DND-41 (cell line): ENCODE results near the gene AIPL1.

Experiments used
- ATAC-seq: fragments of 200-7000 bp; cut with Tn5 transposase; 3 replicates; pipeline ENCODE4 v1.9.1; 2021; ENCODE audit warnings: low read depth; ENCODE audit not compliant: insufficient read depth
- DNase-seq: peaks from one replicate; pipeline ENCODE4 v3.0.0-alpha.2; 2020
- H2AFZ ChIP-seq: 2 replicates; pipeline ENCODE4 v1.6.0; 2012; ENCODE audit warnings: low read depth, low read length
- H3K27ac ChIP-seq: 2 replicates; pipeline ENCODE4 v1.5.1; 2012; ENCODE audit warnings: low read length, inconsistent platforms
- H3K27me3 ChIP-seq: fragments of 200-600 bp; sonication (generic); 2 replicates; pipeline ENCODE4 v1.6.0; 2012; ENCODE audit warnings: low read length, mild to moderate bottlenecking, inconsistent platforms; ENCODE audit not compliant: insufficient read depth, poor library complexity
- H3K36me3 ChIP-seq: 2 replicates; pipeline ENCODE4 v1.5.1; 2012; ENCODE audit warnings: low read length, inconsistent platforms; ENCODE audit not compliant: insufficient read depth
- H3K4me1 ChIP-seq: 2 replicates; pipeline ENCODE4 v1.5.1; 2012; ENCODE audit warnings: mild to moderate bottlenecking, low read length; ENCODE audit not compliant: insufficient read depth
- H3K4me2 ChIP-seq: 2 replicates; pipeline ENCODE4 v1.6.0; 2012; ENCODE audit warnings: mild to moderate bottlenecking, moderate library complexity, low read length, inconsistent platforms; ENCODE audit not compliant: insufficient read depth
- H3K4me3 ChIP-seq, 2 experiments: fragments of 200-600 bp in 1 of 2; shearing (Covaris generic) in 1 of 2; 2 replicates each; pipeline ENCODE4 v1.5.1; 2012 to 2016; ENCODE audit warnings: inconsistent platforms in 2 of 2, low read length in 2 of 2, mild to moderate bottlenecking in 2 of 2, low read depth in 1 of 2, moderate library complexity in 1 of 2
- H3K79me2 ChIP-seq: 2 replicates; pipeline ENCODE4 v1.6.0; 2012; ENCODE audit warnings: low read length, inconsistent platforms; ENCODE audit not compliant: insufficient read depth
- H3K9ac ChIP-seq: 2 replicates; pipeline ENCODE4 v1.6.0; 2012; ENCODE audit warnings: low read depth, mild to moderate bottlenecking, inconsistent platforms, low read length, moderate library complexity
- H3K9me3 ChIP-seq: 2 replicates; pipeline ENCODE4 v1.5.1; 2012; ENCODE audit warnings: low read length, moderate library complexity, mild to moderate bottlenecking, inconsistent platforms; ENCODE audit not compliant: insufficient read depth, severe bottlenecking
- H4K20me1 ChIP-seq: 2 replicates; pipeline ENCODE4 v1.6.0; 2012; ENCODE audit warnings: low read length; ENCODE audit not compliant: insufficient read depth
- CTCF ChIP-seq: IDR thresholded peaks from 2 replicates; pipeline ENCODE4 v1.5.1; 2012; ENCODE audit warnings: borderline replicate concordance, low read length, moderate library complexity, mild to moderate bottlenecking; ENCODE audit not compliant: poor library complexity, severe bottlenecking; ENCODE audit errors: extremely low read depth
- EZH2 ChIP-seq: IDR thresholded peaks from 3 replicates; pipeline ENCODE4 v1.6.1; 2012; ENCODE audit warnings: borderline replicate concordance, low read depth, mild to moderate bottlenecking, moderate library complexity, low read length, inconsistent platforms; ENCODE audit not compliant: severe bottlenecking

AIPL1 gene

GRCh38 chr17:6453279-6454024 is 18.5 kb upstream of the AIPL1 start:
- no peak for ATAC-seq

GRCh38 chr17:6452471-6453266 is 17.7 kb upstream of the AIPL1 start:
- no peaks in the 10 kb centered on the region for H3K9me3 ChIP-seq
- no peaks in the 10 kb centered on the region for H3K4me1 ChIP-seq
- H2AFZ ChIP-seq, result no peak overlapping the region
- ATAC-seq (no peak), DNase-seq (no peak)
- no peak overlapping the region for H3K27ac ChIP-seq
- TF ChIP-seq CTCF (no peak), EZH2 (no peak)
- peaks cover 22% of the 10 kb centered on the region for H3K36me3 ChIP-seq
- H4K20me1 ChIP-seq, result no peaks in the 10 kb centered on the region; the same call in 1 of the 2 replicates
- no peak overlapping the region for H3K4me2 ChIP-seq
- no peak overlapping the region for H3K9ac ChIP-seq
- H3K4me3 ChIP-seq, result no peak overlapping the region
- H3K27me3 ChIP-seq, result no peaks in the 10 kb centered on the region
- no peaks in the 10 kb centered on the region for H3K79me2 ChIP-seq

More at GRCh38 chr17:6453279-6454024, 18.5 kb upstream of the AIPL1 start:
- Histone ChIP-seq H3K9ac (no peak overlapping the region), H3K79me2 (no peaks in the 10 kb centered on the region), H3K4me3 (no peak overlapping the region), H3K36me3 (peaks cover 20% of the 10 kb centered on the region), H3K4me1 (no peaks in the 10 kb centered on the region), H3K27ac (no peak overlapping the region), H3K27me3 (no peaks in the 10 kb centered on the region), H3K4me2 (no peak overlapping the region), H3K9me3 (no peaks in the 10 kb centered on the region), H2AFZ (no peak overlapping the region), H4K20me1 (no peaks in the 10 kb centered on the region; the same call in 1 of the 2 replicates)
- TF ChIP-seq EZH2 (no peak), CTCF (no peak)
- no peak for DNase-seq

DNA sequence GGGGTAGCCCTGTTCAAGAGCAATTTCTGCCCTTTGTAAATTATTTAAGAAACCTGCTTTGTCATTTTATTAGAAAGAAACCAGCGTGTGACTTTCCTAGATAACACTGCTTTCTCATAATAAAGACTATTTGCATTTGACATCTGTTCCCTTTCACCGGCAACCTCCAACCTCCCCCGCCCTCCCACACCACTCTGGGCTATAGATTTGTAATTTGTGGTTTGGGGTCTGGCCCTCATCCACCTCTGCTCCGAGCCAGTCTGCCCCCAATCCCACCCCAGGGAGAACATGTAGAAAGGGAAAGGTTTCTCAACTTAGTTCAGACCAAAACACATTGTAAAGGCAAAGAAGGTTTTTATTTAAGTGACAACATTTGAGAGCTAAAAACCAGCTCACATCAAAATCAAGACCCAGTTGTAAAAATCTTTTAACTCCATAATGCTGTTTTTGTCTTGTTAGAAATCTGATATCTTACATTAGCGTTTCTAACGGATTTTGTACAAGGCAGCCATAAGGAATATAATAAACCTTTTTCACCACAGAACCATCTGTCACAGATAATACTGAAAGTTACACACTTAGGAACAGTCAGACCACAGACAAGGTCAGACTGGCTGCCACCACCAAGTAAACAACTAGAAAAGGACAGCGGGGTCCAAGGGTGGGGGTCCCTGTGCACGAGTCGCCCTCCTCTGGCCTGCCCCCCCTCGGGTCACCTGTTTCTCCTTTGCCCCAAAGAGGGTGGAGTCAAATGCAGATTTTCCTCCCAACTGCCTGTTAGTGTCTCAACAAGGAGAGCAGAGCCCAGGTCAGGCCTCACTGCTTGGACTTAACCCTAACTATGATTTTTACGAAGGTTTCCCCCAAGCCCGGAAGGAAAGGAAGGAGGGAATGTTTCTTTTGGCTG is 16.3 kb upstream of the AIPL1 start:
- no peak for TF ChIP-seq EZH2
- no peak for TF ChIP-seq CTCF
- Histone ChIP-seq H3K9me3 (no peaks in the 10 kb centered on the region), H3K4me2 (no peak overlapping the region), H3K27ac (no peak overlapping the region), H3K79me2 (no peaks in the 10 kb centered on the region), H2AFZ (no peak overlapping the region), H3K9ac (no peak overlapping the region), H3K27me3 (no peaks in the 10 kb centered on the region), H3K4me1 (no peaks in the 10 kb centered on the region), H4K20me1 (no peaks in the 10 kb centered on the region; the same call in 1 of the 2 replicates), H3K36me3 (peaks cover 31% of the 10 kb centered on the region), H3K4me3 (no peak overlapping the region)
- ATAC-seq (no peak), DNase-seq (no peak)
